ENCODE data around the gene RCCD1.

RCCD1 gene, protein sequence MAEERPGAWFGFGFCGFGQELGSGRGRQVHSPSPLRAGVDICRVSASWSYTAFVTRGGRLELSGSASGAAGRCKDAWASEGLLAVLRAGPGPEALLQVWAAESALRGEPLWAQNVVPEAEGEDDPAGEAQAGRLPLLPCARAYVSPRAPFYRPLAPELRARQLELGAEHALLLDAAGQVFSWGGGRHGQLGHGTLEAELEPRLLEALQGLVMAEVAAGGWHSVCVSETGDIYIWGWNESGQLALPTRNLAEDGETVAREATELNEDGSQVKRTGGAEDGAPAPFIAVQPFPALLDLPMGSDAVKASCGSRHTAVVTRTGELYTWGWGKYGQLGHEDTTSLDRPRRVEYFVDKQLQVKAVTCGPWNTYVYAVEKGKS

DNA sequence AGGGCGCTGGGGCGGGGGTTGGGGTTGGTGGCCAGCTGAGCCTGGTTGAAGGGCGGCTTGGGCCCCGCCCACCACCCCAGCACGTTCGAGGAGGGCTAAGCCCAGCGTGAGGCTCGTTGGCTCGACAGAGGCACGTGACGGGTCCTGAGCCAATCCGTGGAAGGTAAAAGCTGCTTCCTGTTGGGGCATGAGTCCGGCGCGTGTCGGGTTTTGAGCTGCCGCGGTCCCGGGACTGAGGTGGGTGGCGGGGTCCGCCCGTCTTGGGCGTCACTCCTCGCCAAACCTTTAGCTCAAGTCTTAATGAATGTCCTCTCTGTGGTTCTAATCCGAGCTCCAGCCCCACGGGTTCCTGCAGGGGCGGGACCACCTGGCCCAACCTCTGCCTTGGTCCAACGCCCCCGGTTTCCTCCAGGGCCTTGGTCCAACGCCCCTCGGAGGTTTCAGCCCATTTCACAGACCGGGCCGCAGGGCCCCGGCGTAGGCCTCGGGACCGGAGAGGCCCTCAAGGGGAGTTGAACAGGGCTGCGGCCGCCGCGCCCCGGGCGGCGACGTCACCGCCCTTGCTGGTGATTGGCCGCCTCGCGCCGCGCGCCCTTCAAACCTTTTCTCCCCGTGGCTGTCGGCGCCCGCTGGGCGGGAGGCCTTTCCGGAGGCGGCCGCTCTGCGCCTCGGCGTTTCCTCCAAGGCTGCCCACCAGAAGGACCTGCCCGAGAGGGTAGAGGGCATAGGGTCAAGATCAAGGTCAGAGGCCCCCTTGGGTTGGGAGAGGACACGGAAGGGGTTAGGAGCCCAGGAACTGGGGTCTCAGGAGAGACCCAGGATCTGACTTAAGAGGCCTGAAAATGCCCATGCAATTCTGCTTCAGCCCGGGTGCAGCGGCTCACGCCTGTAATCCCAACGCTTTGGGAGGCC is at the start of gene RCCD1:
Gene RCCD1 (plus strand): TSS at position 173 of the 912 bp plus-strand sequence. CDS start 1,851 bp downstream, outside the sequence.
- DNase-seq (ENCODE audit: extremely low spot score) = peak; percentile 98
- ChIA-PET POLR2A (interaction anchor here (0.6 to 6.2 kb wide), 19 partner anchors 9 to 95 kb away, joined by 3 to 60 read pairs (median 5); partner anchors contain the start of genes HDDC3, MAN2A2, UNC45A and VPS33B), CTCF (interaction anchor here (0.6 to 8.4 kb wide), 6 partner anchors 11 to 317 kb away, joined by 3 to 77 read pairs (median 4); partner anchors contain the start of genes HDDC3 and UNC45A)
- peak; percentile 42; the same call in 1 of the 2 replicates for TF ChIP-seq NFRKB (IDR thresholded peaks at IDR 0.05)
- TF ChIP-seq, protein P1, sequence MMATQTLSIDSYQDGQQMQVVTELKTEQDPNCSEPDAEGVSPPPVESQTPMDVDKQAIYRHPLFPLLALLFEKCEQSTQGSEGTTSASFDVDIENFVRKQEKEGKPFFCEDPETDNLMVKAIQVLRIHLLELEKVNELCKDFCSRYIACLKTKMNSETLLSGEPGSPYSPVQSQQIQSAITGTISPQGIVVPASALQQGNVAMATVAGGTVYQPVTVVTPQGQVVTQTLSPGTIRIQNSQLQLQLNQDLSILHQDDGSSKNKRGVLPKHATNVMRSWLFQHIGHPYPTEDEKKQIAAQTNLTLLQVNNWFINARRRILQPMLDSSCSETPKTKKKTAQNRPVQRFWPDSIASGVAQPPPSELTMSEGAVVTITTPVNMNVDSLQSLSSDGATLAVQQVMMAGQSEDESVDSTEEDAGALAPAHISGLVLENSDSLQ (IDR thresholded peaks at IDR 0.05) = no peak
- 0 out of 2 replicates have a peak, but pooled peaks have one; percentile 54 for TF ChIP-seq HDGF (IDR thresholded peaks at IDR 0.05; ENCODE audit: borderline replicate concordance)
- TF ChIP-seq ELF4 (IDR thresholded peaks at IDR 0.05) = peak; percentile 51
- TF ChIP-seq BHLHE40 (IDR thresholded peaks at IDR 0.05; ENCODE audit: borderline replicate concordance) = no peak
- TF ChIP-seq LEF1 (IDR thresholded peaks at IDR 0.05; ENCODE audit: borderline replicate concordance) = 0 out of 2 replicates have a peak, but pooled peaks have one; percentile 61
- TF ChIP-seq SUZ12 (IDR thresholded peaks at IDR 0.05) = no peak
- TF ChIP-seq FOXM1 (IDR thresholded peaks at IDR 0.05; ENCODE audit: borderline replicate concordance) = peak; percentile 98
- peak; percentile 96 for TF ChIP-seq L3MBTL2 (conservative IDR thresholded peaks at IDR 0.05)

DNA sequence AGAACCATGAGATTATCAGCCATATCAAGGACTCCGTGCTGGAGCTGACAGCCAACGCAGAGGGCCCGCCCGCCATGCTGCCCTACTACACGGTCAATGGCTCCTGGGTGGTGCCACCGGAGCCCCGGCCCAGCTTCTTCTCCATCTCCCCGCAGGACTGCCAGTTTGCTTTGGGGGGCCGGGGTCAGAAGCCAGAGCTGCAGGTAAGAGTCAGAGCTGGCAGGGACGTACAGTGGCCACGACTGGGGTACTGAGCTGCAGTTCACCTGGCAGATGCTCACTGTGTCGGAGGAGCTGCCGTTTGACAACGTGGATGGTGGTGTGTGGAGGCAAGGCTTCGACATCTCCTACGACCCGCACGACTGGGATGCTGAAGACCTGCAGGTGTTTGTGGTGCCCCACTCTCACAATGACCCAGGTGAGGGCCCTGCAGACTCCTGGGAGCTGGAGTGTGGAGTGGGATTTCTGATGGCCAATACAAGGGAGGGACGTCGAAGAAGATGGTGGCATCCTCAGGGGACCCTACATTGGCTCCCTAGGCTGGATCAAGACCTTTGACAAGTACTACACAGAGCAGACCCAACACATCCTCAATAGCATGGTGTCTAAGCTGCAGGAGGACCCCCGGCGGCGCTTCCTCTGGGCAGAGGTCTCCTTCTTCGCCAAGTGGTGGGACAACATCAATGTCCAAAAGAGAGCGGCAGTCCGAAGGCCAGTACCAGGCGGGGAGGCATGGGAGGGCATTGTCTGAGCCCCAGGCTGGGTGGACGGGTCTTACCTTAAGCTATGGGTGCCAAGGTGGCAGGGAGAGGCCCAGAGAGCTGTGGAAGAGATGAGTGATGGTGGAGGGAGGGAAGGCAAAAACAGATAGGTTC is 49.1 kb upstream of the RCCD1 start:
- CTCF ChIA-PET = interaction anchor here (0.6 to 1.4 kb wide), 3 partner anchors 8 to 38 kb away, joined by 3 read pairs; no protein-coding TSS in a partner anchor
- POLR2A ChIA-PET = interaction anchor here (0.9 to 7.5 kb wide), 4 partner anchors 10 to 144 kb away, joined by 3 to 142 read pairs (median 3); partner anchors contain the start of genes HDDC3 and UNC45A
- TF ChIP-seq, protein P1 (IDR thresholded peaks at IDR 0.05) = no peak
- TF ChIP-seq LEF1 (IDR thresholded peaks at IDR 0.05; ENCODE audit: borderline replicate concordance) (no peak), FOXM1 (IDR thresholded peaks at IDR 0.05; ENCODE audit: borderline replicate concordance) (no peak), TARDBP (IDR thresholded peaks at IDR 0.05) (no peak)

DNA sequence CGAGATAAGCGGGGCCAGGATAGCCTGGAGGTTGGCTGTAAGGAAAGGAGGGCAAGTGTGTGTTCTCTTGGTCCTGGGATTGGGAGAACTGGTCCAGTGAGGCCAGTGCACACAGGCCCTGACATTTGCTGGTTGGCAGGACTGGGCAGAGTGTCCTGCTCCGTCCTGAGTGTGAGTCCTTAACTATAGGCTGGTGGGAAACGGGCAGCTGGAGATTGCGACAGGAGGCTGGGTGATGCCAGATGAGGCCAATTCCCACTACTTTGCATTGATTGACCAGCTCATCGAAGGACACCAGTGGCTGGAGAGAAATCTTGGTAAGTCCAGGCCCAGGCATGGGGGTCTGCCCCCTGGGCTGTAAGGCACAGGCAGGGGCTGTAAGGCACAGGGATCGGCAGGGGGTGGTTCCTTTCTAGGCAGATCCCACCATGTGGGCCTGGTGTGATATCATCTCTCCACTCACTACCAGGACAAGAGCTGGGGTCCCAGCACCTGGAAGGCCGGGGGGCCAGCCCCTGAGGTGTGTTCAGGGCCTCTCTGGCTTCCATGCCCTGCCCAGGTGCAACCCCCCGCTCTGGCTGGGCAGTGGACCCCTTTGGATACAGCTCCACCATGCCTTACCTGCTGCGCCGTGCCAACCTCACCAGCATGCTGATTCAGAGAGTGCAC is 48.4 kb upstream of the RCCD1 start:
- DNase-seq (ENCODE audit: extremely low spot score) = no peak
- TF ChIP-seq BHLHE40 (IDR thresholded peaks at IDR 0.05; ENCODE audit: borderline replicate concordance) (no peak), L3MBTL2 (conservative IDR thresholded peaks at IDR 0.05) (no peak), ARNT (IDR thresholded peaks at IDR 0.05) (no peak), FOXK2 (IDR thresholded peaks at IDR 0.05) (no peak), CTBP1 (IDR thresholded peaks at IDR 0.05; ENCODE audit: borderline replicate concordance) (no peak), TARDBP (IDR thresholded peaks at IDR 0.05) (no peak), LEF1 (IDR thresholded peaks at IDR 0.05; ENCODE audit: borderline replicate concordance) (no peak), FOXA1 (IDR thresholded peaks at IDR 0.05) (no peak)
- TF ChIP-seq, protein P1 (IDR thresholded peaks at IDR 0.05) = no peak
- CTCF ChIA-PET = interaction anchor here (0.6 kb wide), 1 partner anchor 37 kb away, joined by 3 read pairs; no protein-coding TSS in a partner anchor
- POLR2A ChIA-PET = interaction anchor here (1.1 to 7.5 kb wide), 2 partner anchors 26 to 116 kb away, joined by 3 to 142 read pairs; partner anchors contain the start of genes HDDC3 and UNC45A

More for the DNA sequence above, 49.1 kb upstream of the RCCD1 start:
- no peak for DNase-seq (ENCODE audit: extremely low spot score)

DNA sequence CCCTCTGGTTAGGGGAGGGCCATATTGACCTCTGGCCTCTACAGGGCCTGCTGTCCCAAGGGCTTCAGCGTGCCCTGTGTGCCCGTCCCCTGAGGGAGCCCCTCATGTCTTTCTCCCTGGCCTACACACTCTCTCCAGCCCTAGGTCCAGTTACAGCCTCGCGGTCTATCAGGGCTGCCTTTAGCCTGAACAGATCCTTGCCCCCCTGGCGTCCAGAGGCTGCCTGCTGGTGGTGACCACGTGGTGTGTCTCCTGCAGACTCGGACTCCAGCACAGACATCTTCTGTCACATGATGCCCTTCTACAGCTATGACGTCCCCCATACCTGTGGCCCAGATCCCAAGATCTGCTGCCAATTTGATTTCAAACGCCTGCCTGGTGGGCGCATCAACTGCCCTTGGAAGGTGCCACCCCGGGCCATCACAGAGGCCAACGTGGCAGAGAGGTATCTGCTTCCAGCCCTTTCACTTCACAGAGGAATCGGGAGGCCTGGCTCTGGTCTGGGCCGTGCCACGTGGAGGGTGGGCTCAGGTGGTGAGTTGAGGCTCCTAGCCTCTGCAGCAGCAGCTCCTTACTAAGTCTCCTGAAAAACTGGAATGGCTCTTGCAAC is 47.5 kb upstream of the RCCD1 start:
- ChIA-PET CTCF (no interaction called here), POLR2A (interaction anchor here (7.5 kb wide), 1 partner anchor 25 kb away, joined by 142 read pairs; the partner anchor contains the start of genes HDDC3 and UNC45A)
- DNase-seq (ENCODE audit: extremely low spot score) = no peak
- no peak for TF ChIP-seq ELF4 (IDR thresholded peaks at IDR 0.05)
- TF ChIP-seq LEF1 (IDR thresholded peaks at IDR 0.05; ENCODE audit: borderline replicate concordance) = no peak
- TF ChIP-seq FOXM1 (IDR thresholded peaks at IDR 0.05; ENCODE audit: borderline replicate concordance) = no peak
- no peak for TF ChIP-seq FOXK2 (IDR thresholded peaks at IDR 0.05)
- no peak for TF ChIP-seq CTBP1 (IDR thresholded peaks at IDR 0.05; ENCODE audit: borderline replicate concordance)
- TF ChIP-seq SUZ12 (IDR thresholded peaks at IDR 0.05) = no peak
- TF ChIP-seq HDGF (IDR thresholded peaks at IDR 0.05; ENCODE audit: borderline replicate concordance) = no peak
- no peak for TF ChIP-seq TARDBP (IDR thresholded peaks at IDR 0.05)
- no peak for TF ChIP-seq ZNF384 (IDR thresholded peaks at IDR 0.05)
- TF ChIP-seq NFRKB (IDR thresholded peaks at IDR 0.05) = no peak
- TF ChIP-seq SP1 (IDR thresholded peaks at IDR 0.05) = no peak
- TF ChIP-seq, protein P1 (IDR thresholded peaks at IDR 0.05) = no peak
- no peak for TF ChIP-seq L3MBTL2 (conservative IDR thresholded peaks at IDR 0.05)
- no peak for TF ChIP-seq BHLHE40 (IDR thresholded peaks at IDR 0.05; ENCODE audit: borderline replicate concordance)
- TF ChIP-seq FOXA1 (IDR thresholded peaks at IDR 0.05) = no peak
- TF ChIP-seq ARNT (IDR thresholded peaks at IDR 0.05) = no peak

Data from HEK293T (cell line).